Ishikawa (cell line): ENCODE measurements around the gene FRMD5.

ENCODE experiments used
- CEBPB ChIP-seq: IDR thresholded peaks from 2 replicates; pipeline ENCODE4 v1.6.1; 2012
- CREB1 ChIP-seq: IDR thresholded peaks from 2 replicates; pipeline ENCODE4 v1.6.1; 2012; ENCODE audit warnings: low read depth
- EGR1 ChIP-seq: IDR thresholded peaks from 2 replicates; pipeline ENCODE4 v1.6.1; 2012
- EP300 ChIP-seq: IDR thresholded peaks from 2 replicates; pipeline ENCODE4 v1.6.1; 2012; ENCODE audit warnings: borderline replicate concordance
- FOXM1 ChIP-seq: IDR thresholded peaks from 2 replicates; pipeline ENCODE4 v1.6.1; 2012; ENCODE audit warnings: low read depth, borderline replicate concordance
- MAX ChIP-seq: IDR thresholded peaks from 2 replicates; pipeline ENCODE4 v1.6.1; 2012
- NFIC ChIP-seq: IDR thresholded peaks from 2 replicates; pipeline ENCODE4 v1.6.1; 2012
- RAD21 ChIP-seq: IDR thresholded peaks from 2 replicates; pipeline ENCODE4 v1.6.1; 2012; ENCODE audit warnings: low read depth
- TAF1 ChIP-seq: IDR thresholded peaks from 2 replicates; pipeline ENCODE4 v1.6.1; 2012; ENCODE audit warnings: low read depth, mild to moderate bottlenecking
- TCF12 ChIP-seq: IDR thresholded peaks from 2 replicates; pipeline ENCODE4 v1.6.1; 2012; ENCODE audit warnings: low read depth
- TEAD4 ChIP-seq: IDR thresholded peaks from 2 replicates; pipeline ENCODE4 v1.6.1; 2012
- YY1 ChIP-seq: IDR thresholded peaks from 2 replicates; pipeline ENCODE4 v1.6.1; 2012; ENCODE audit warnings: low read depth
- ZBTB7A ChIP-seq: IDR thresholded peaks from 2 replicates; pipeline ENCODE4 v1.6.1; 2012; ENCODE audit warnings: low read depth
- TF ChIP-seq, protein P1 (sequence below): IDR thresholded peaks from 2 replicates; pipeline ENCODE4 v1.6.1; 2012
- TF ChIP-seq, protein P2 (sequence below): IDR thresholded peaks from 2 replicates; pipeline ENCODE4 v1.6.1; 2012; ENCODE audit warnings: low read depth, mild to moderate bottlenecking

The FRMD5 gene

GRCh38 chr15:44033894-44034293 lies 161.2 kb downstream of the FRMD5 start:
- TF ChIP-seq, protein P1, sequence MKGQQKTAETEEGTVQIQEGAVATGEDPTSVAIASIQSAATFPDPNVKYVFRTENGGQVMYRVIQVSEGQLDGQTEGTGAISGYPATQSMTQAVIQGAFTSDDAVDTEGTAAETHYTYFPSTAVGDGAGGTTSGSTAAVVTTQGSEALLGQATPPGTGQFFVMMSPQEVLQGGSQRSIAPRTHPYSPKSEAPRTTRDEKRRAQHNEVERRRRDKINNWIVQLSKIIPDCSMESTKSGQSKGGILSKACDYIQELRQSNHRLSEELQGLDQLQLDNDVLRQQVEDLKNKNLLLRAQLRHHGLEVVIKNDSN, result peak; percentile 71
- no peak for TF ChIP-seq EGR1
- peak; percentile 64 for TF ChIP-seq NFIC
- no peak for TF ChIP-seq TEAD4

DNA sequence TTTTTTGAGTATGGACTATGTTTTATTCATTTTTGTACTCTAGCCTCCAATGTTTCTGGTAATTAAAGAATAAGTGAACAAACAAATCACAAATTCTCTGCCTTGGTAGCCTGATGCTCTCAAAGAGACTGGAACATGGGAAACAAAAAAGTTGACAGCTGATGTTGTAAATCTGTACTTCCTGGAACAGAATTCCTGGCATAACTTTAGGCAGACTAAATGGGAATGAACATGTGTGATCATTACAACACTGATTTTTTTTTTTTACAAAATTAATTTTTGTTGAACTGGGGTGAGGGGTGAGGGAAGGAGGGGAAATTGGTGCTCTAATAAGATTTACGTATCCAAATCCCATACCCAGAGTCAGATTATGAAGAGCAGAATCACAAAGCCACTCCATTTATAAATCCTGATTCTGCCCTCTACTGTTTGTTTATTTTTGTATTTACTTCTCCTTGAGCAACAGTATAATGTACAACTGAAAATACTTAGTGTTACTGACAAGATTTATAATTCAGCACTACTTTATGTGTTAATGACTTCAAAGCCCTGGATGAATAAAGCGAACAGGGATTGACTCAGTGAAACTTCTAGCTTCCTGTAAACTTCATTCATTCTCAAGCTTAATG lies 165.0 kb downstream of the FRMD5 start:
- TF ChIP-seq MAX, result no peak
- TF ChIP-seq TCF12, result no peak
- no peak for TF ChIP-seq EGR1
- TF ChIP-seq TAF1, result no peak
- TF ChIP-seq CEBPB, result no peak
- no peak for TF ChIP-seq EP300
- TF ChIP-seq FOXM1, result no peak
- TF ChIP-seq ZBTB7A, result no peak
- TF ChIP-seq RAD21, result no peak
- TF ChIP-seq, protein P2, sequence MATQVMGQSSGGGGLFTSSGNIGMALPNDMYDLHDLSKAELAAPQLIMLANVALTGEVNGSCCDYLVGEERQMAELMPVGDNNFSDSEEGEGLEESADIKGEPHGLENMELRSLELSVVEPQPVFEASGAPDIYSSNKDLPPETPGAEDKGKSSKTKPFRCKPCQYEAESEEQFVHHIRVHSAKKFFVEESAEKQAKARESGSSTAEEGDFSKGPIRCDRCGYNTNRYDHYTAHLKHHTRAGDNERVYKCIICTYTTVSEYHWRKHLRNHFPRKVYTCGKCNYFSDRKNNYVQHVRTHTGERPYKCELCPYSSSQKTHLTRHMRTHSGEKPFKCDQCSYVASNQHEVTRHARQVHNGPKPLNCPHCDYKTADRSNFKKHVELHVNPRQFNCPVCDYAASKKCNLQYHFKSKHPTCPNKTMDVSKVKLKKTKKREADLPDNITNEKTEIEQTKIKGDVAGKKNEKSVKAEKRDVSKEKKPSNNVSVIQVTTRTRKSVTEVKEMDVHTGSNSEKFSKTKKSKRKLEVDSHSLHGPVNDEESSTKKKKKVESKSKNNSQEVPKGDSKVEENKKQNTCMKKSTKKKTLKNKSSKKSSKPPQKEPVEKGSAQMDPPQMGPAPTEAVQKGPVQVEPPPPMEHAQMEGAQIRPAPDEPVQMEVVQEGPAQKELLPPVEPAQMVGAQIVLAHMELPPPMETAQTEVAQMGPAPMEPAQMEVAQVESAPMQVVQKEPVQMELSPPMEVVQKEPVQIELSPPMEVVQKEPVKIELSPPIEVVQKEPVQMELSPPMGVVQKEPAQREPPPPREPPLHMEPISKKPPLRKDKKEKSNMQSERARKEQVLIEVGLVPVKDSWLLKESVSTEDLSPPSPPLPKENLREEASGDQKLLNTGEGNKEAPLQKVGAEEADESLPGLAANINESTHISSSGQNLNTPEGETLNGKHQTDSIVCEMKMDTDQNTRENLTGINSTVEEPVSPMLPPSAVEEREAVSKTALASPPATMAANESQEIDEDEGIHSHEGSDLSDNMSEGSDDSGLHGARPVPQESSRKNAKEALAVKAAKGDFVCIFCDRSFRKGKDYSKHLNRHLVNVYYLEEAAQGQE, result no peak
- no peak for TF ChIP-seq YY1
- TF ChIP-seq CREB1, result no peak
- no peak for TF ChIP-seq TEAD4
- TF ChIP-seq NFIC, result no peak
- TF ChIP-seq, protein P1, result no peak

- no peak for TF ChIP-seq FOXM1
- TF ChIP-seq YY1, result no peak
- TF ChIP-seq NFIC, result peak; percentile 93
Measured at GRCh38 chr15:44029003-44029402, 166.1 kb downstream of the FRMD5 start.

DNA sequence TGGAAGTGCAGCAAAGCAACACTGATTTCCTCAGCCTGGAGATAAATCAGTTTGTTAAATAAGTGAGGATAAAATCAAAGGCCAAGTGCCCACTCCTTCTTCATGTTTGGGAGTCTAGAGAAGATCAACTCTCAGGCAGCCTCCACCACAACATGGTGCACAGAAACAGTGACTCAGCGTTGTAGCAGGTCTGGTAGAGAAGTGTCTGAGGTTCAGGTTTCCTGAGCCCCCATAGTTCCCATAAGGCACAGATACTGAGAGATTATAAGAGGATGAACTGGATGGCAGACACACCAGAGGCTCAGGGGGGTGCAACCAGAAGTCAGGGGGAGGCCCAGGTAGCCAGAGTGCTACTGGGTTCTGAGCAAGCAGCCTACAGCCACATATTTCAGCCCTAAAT lies 166.7 kb downstream of the FRMD5 start:
- TF ChIP-seq ZBTB7A, result no peak
- no peak for TF ChIP-seq TAF1
- TF ChIP-seq NFIC, result no peak
- TF ChIP-seq, protein P2, result no peak
- no peak for TF ChIP-seq MAX
- TF ChIP-seq CREB1, result no peak
- TF ChIP-seq EGR1, result no peak
- TF ChIP-seq RAD21, result no peak
- TF ChIP-seq, protein P1, result no peak
- TF ChIP-seq YY1, result no peak
- TF ChIP-seq FOXM1, result no peak
- no peak for TF ChIP-seq CEBPB

DNA sequence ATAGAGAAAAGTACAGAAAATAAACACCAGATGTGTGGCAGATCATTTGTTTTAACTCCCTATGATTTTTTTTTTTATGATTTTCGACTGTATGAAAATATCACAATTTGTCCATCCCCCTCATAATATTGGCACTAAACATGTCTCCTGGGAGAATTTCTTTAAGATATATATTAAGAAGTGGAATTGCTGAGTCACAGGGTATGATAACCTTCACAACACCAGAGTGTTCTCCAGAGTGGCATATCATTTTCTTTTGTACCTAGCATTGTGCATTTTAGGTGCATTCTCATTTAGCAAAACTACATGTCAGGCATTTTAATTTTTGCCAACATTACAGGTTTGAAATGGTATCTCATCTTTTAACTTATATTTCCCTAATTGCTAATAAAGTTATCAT lies 170.9 kb downstream of the FRMD5 start:
- TF ChIP-seq MAX (no peak), RAD21 (no peak), FOXM1 (no peak), TCF12 (no peak), TAF1 (no peak), TEAD4 (no peak), CREB1 (no peak), EGR1 (no peak), NFIC (no peak), CEBPB (no peak), YY1 (no peak), EP300 (no peak), ZBTB7A (no peak)
- TF ChIP-seq, protein P1, result no peak
- TF ChIP-seq, protein P2, result no peak
